Smooth muscle cell (in vitro differentiated cells): ENCODE data around the gene ALX4. TPM values are rescaled to one million over a fixed set of nuclear protein-coding genes. Genes with fewer than 3 reads are reported as not detected.

Source experiments
- DNase-seq: peaks from one replicate; lab custom pipeline; 2025; ENCODE audit not compliant: unreplicated experiment; lab: John Stamatoyannopoulos, UW
- H2AFZ ChIP-seq: fragments of 200-600 bp; sonication (generic); 2 replicates; pipeline ENCODE4 v1.6.0; 2016; ENCODE audit warnings: antibody characterized with exemption, low read depth, mild to moderate bottlenecking
- H3F3A ChIP-seq: fragments of 200-600 bp; sonication (generic); 2 replicates; pipeline ENCODE4 v1.6.0; 2017; ENCODE audit warnings: antibody characterized with exemption, low read depth
- H3K27ac ChIP-seq: fragments of 200-600 bp; sonication (generic); 2 replicates; pipeline ENCODE4 v1.5.1; 2016; ENCODE audit warnings: low read depth, mild to moderate bottlenecking
- H3K27me3 ChIP-seq: fragments of 200-600 bp; sonication (generic); 2 replicates; pipeline ENCODE4 v1.6.1; 2016; ENCODE audit warnings: low read depth, mild to moderate bottlenecking
- H3K36me3 ChIP-seq: fragments of 200-600 bp; sonication (generic); 2 replicates; pipeline ENCODE4 v1.5.1; 2016; ENCODE audit warnings: low read depth
- H3K4me1 ChIP-seq: fragments of 200-600 bp; sonication (generic); 2 replicates; pipeline ENCODE4 v1.5.1; 2016; ENCODE audit warnings: low read depth
- H3K4me2 ChIP-seq: fragments of 200-600 bp; sonication (generic); 2 replicates; pipeline ENCODE4 v1.6.0; 2016; ENCODE audit warnings: mild to moderate bottlenecking
- H3K4me3 ChIP-seq: fragments of 200-600 bp; sonication (generic); 2 replicates; pipeline ENCODE4 v1.5.1; 2016; ENCODE audit warnings: mild to moderate bottlenecking
- H3K79me2 ChIP-seq: fragments of 200-600 bp; sonication (generic); 2 replicates; pipeline ENCODE4 v1.6.0; 2016; ENCODE audit warnings: low read depth, mild to moderate bottlenecking
- H3K9ac ChIP-seq: fragments of 200-600 bp; sonication (generic); 2 replicates; pipeline ENCODE4 v1.6.0; 2016; ENCODE audit warnings: low read depth
- H3K9me3 ChIP-seq: fragments of 200-600 bp; sonication (generic); replicated peaks from 2 replicates; pipeline ENCODE4 v1.5.1; 2016; ENCODE audit warnings: low read depth
- H4K20me1 ChIP-seq: fragments of 200-600 bp; sonication (generic); 2 replicates; pipeline ENCODE4 v1.6.0; 2016; ENCODE audit warnings: low read depth
- CTCF ChIP-seq: fragments of 200-600 bp; sonication (generic); IDR thresholded peaks from 2 replicates; pipeline ENCODE4 v1.5.1; 2017; ENCODE audit warnings: borderline replicate concordance, mild to moderate bottlenecking, antibody characterized with exemption; ENCODE audit not compliant: insufficient read depth, poor library complexity, severe bottlenecking
- WGBS: methylation state at CpG from one replicate; pipeline ENCODE4 v1.1.7; 2016; ENCODE audit warnings: low lambda C conversion rate; 5-methylcytosine and 5-hydroxymethylcytosine counted together
- polyA plus RNA-seq: library from polyadenylated mRNA; unstranded; fragments of >200 nt; fragmentation: Nextera tagmentation; extraction: Ambion mirVana; gene quantifications from 2 replicates; pipeline ENCODE4 v1.2.1, GENCODE V29; 2016
- total RNA-seq: library from RNA; depleted of rRNA; stranded (reverse); fragments of >200 nt; gene quantifications from 2 replicates; pipeline ENCODE4 v1.2.3, GENCODE V29; 2014

Gene ALX4
- total and polyA plus RNA-seq, 2 experiments from 2014 or later: not detected

GRCh38 chr11:44274404-44274803 lies 35.5 kb downstream of the ALX4 start:
- no peak for DNase-seq
- H3K36me3 ChIP-seq: no peaks in the 10 kb centered on the region
- H3K4me1 ChIP-seq: peaks cover 5% of the 10 kb centered on the region
- no peak for TF ChIP-seq CTCF
- no peaks in the 10 kb centered on the region for H3K9me3 ChIP-seq
- H4K20me1 ChIP-seq: no peaks in the 10 kb centered on the region
- no peak overlapping the region for H2AFZ ChIP-seq
- H3K9ac ChIP-seq: no peak overlapping the region
- no peak overlapping the region for H3K4me3 ChIP-seq
- H3K79me2 ChIP-seq: no peaks in the 10 kb centered on the region
- no peak overlapping the region for H3K4me2 ChIP-seq
- H3F3A ChIP-seq: no peaks in the 10 kb centered on the region
- H3K27ac ChIP-seq: no peak overlapping the region
- WGBS: 95% methylated on average over 1 of the region's 1 CpG
- H3K27me3 ChIP-seq: peaks cover 10% of the 10 kb centered on the region

- H3K27ac ChIP-seq: no peak overlapping the region
- no peak for TF ChIP-seq CTCF
- no peak overlapping the region for H2AFZ ChIP-seq
- H3F3A ChIP-seq: no peaks in the 10 kb centered on the region
- H3K36me3 ChIP-seq: no peaks in the 10 kb centered on the region
- H3K27me3 ChIP-seq: no peaks in the 10 kb centered on the region
- H3K9me3 ChIP-seq: no peaks in the 10 kb centered on the region
- WGBS: 91% methylated on average over 6 of the region's 6 CpGs
- no peak overlapping the region for H3K9ac ChIP-seq
- peaks cover 6% of the 10 kb centered on the region for H3K4me1 ChIP-seq
- no peaks in the 10 kb centered on the region for H4K20me1 ChIP-seq
- H3K79me2 ChIP-seq: no peaks in the 10 kb centered on the region
- H3K4me2 ChIP-seq: no peak overlapping the region
- DNase-seq: no peak
- no peak overlapping the region for H3K4me3 ChIP-seq
Observed at GRCh38 chr11:44271286-44271685, 38.7 kb downstream of the ALX4 start.

GRCh38 chr11:44270403-44271273 lies 39.3 kb downstream of the ALX4 start:
- no peaks in the 10 kb centered on the region for H4K20me1 ChIP-seq
- H3K9ac ChIP-seq: no peak overlapping the region
- no peak overlapping the region for H3K27ac ChIP-seq
- H3K36me3 ChIP-seq: no peaks in the 10 kb centered on the region
- TF ChIP-seq CTCF: no peak
- DNase-seq: no peak
- H3K27me3 ChIP-seq: no peaks in the 10 kb centered on the region
- H3K4me2 ChIP-seq: peak overlapping the region; percentile 76
- H3K9me3 ChIP-seq: no peaks in the 10 kb centered on the region
- no peaks in the 10 kb centered on the region for H3F3A ChIP-seq
- no peak overlapping the region for H3K4me3 ChIP-seq
- no peak overlapping the region for H2AFZ ChIP-seq
- 95% methylated on average over 20 of the region's 20 CpGs for WGBS
- peaks cover 6% of the 10 kb centered on the region for H3K4me1 ChIP-seq
- no peaks in the 10 kb centered on the region for H3K79me2 ChIP-seq
